Neural crest cell (in vitro differentiated cells): ENCODE results near the gene NRIP3. TPM values are rescaled to one million over a fixed set of nuclear protein-coding genes. Genes with fewer than 3 reads are reported as not detected.

ENCODE experiments used
- DNase-seq: peaks from one replicate; pipeline ENCODE4 v3.0.0; 2021; ENCODE audit warnings: low read depth, mixed read lengths, low spot score
- H3K27ac Mint-ChIP-seq: one replicate; pipeline ENCODE4 v1.8.0; 2021; ENCODE audit warnings: mild to moderate bottlenecking, mixed read lengths; ENCODE audit not compliant: unreplicated experiment
- H3K27me3 Mint-ChIP-seq: 2 replicates; pipeline ENCODE4 v1.8.0; 2021; ENCODE audit warnings: low read depth, mild to moderate bottlenecking, mixed read lengths
- H3K36me3 Mint-ChIP-seq: 2 replicates; pipeline ENCODE4 v1.8.0; 2021; ENCODE audit warnings: low read depth, mild to moderate bottlenecking, mixed read lengths
- H3K4me1 Mint-ChIP-seq: 2 replicates; pipeline ENCODE4 v1.8.0; 2021; ENCODE audit warnings: mixed read lengths
- H3K4me3 Mint-ChIP-seq: one replicate; pipeline ENCODE4 v1.8.0; 2021; ENCODE audit warnings: mild to moderate bottlenecking, mixed read lengths
- H3K9me3 Mint-ChIP-seq: 2 replicates; pipeline ENCODE4 v1.8.0; 2021; ENCODE audit warnings: mixed read lengths
- CTCF ChIP-seq: fragments of 200-600 bp; sonication (generic); conservative IDR thresholded peaks from 2 replicates; pipeline ENCODE4 v1.5.0; 2021; ENCODE audit warnings: antibody characterized with exemption, mild to moderate bottlenecking
- total RNA-seq: library from RNA; stranded (reverse); gene quantifications from 2 replicates; pipeline ENCODE4 v1.2.1, GENCODE V29; 2021

Gene NRIP3
- total RNA-seq, 1 donor from 2014 or later = 2.1 TPM

- H3K27ac Mint-ChIP-seq = no peak overlapping the region
- H3K9me3 Mint-ChIP-seq = no peaks in the 10 kb centered on the region
- H3K4me3 Mint-ChIP-seq = peak overlapping the region; percentile 11
- no peak for DNase-seq
- peaks cover 29% of the 10 kb centered on the region for H3K4me1 Mint-ChIP-seq
- TF ChIP-seq CTCF = no peak
- no peaks in the 10 kb centered on the region for H3K36me3 Mint-ChIP-seq
- H3K27me3 Mint-ChIP-seq = no peaks in the 10 kb centered on the region
Observed at GRCh38 chr11:8961401-8961800, 42.4 kb downstream of the NRIP3 start.

- TF ChIP-seq CTCF = peak; percentile 73
- DNase-seq = peak; percentile 13
- Mint-ChIP-seq H3K4me1 (peaks cover 19% of the 10 kb centered on the region), H3K27me3 (no peaks in the 10 kb centered on the region), H3K27ac (no peak overlapping the region), H3K4me3 (peak overlapping the region; percentile 76), H3K9me3 (no peaks in the 10 kb centered on the region), H3K36me3 (peaks cover 3% of the 10 kb centered on the region)
Observed at GRCh38 chr11:8959546-8960166, 44.1 kb downstream of the NRIP3 start.

- no peak overlapping the region for H3K4me3 Mint-ChIP-seq
- no peak overlapping the region for H3K27ac Mint-ChIP-seq
- no peaks in the 10 kb centered on the region for H3K9me3 Mint-ChIP-seq
- no peak for TF ChIP-seq CTCF
- H3K27me3 Mint-ChIP-seq = no peaks in the 10 kb centered on the region
- peaks cover 4% of the 10 kb centered on the region for H3K4me1 Mint-ChIP-seq
- peaks cover 3% of the 10 kb centered on the region for H3K36me3 Mint-ChIP-seq
- DNase-seq = no peak
Observed at GRCh38 chr11:8956860-8957259, 46.9 kb downstream of the NRIP3 start.

- Mint-ChIP-seq H3K9me3 (no peaks in the 10 kb centered on the region), H3K36me3 (peaks cover 8% of the 10 kb centered on the region), H3K27ac (no peak overlapping the region), H3K4me1 (no peaks in the 10 kb centered on the region), H3K27me3 (no peaks in the 10 kb centered on the region), H3K4me3 (no peak overlapping the region)
- no peak for TF ChIP-seq CTCF
- no peak for DNase-seq
Observed at GRCh38 chr11:8948886-8949285, 54.9 kb downstream of the NRIP3 start.

GRCh38 chr11:8947230-8947943, 56.4 kb downstream of the NRIP3 start:
- no peak for DNase-seq
- Mint-ChIP-seq H3K4me1 (no peaks in the 10 kb centered on the region), H3K36me3 (peaks cover 8% of the 10 kb centered on the region), H3K27ac (no peak overlapping the region), H3K9me3 (no peaks in the 10 kb centered on the region), H3K4me3 (no peak overlapping the region), H3K27me3 (no peaks in the 10 kb centered on the region)
- TF ChIP-seq CTCF = no peak
